BLaER1 (cell line): Measurements from ENCODE around the gene RBM24.
"Not testable (repeated sequence)": the region's sequence is repeated elsewhere in the genome, so short reads cannot be mapped to it uniquely, and the experiment has no call there.

ENCODE experiments used
- H3K27ac ChIP-seq: shearing (Covaris generic); formaldehyde crosslinking; 2 replicates; pipeline ENCODE4 v1.8.1; 2022
- H3K27me3 ChIP-seq: shearing (Covaris generic); formaldehyde crosslinking; 2 replicates; pipeline ENCODE4 v1.8.1; 2022
- H3K36me3 ChIP-seq: shearing (Covaris generic); formaldehyde crosslinking; 2 replicates; pipeline ENCODE4 v1.8.1; 2022
- H3K4me1 ChIP-seq: shearing (Covaris generic); formaldehyde crosslinking; 2 replicates; pipeline ENCODE4 v1.8.1; 2022
- H3K4me2 ChIP-seq: shearing (Covaris generic); formaldehyde crosslinking; 2 replicates; pipeline ENCODE4 v1.8.1; 2022
- H3K4me3 ChIP-seq: shearing (Covaris generic); formaldehyde crosslinking; 2 replicates; pipeline ENCODE4 v1.8.1; 2022
- H3K9ac ChIP-seq: shearing (Covaris generic); formaldehyde crosslinking; 2 replicates; pipeline ENCODE4 v1.8.1; 2022
- H3K9me3 ChIP-seq: shearing (Covaris generic); formaldehyde crosslinking; 2 replicates; pipeline ENCODE4 v1.8.1; 2022
- H4K20me1 ChIP-seq: shearing (Covaris generic); formaldehyde crosslinking; 2 replicates; pipeline ENCODE4 v1.8.1; 2022
- Cebpa-rat ChIP-seq: shearing (Covaris generic); IDR thresholded peaks from 2 replicates; pipeline ENCODE4 v1.8.1; 2022

RBM24 gene

GRCh38 chr6:17303444-17303843 lies 22.3 kb downstream of the RBM24 start:
- no peaks in the 10 kb centered on the region for H3K27me3 ChIP-seq
- H4K20me1 ChIP-seq: no peaks in the 10 kb centered on the region
- no peaks in the 10 kb centered on the region for H3K9me3 ChIP-seq
- TF ChIP-seq Cebpa-rat: no peak
- H3K27ac ChIP-seq: no peak overlapping the region
- no peaks in the 10 kb centered on the region for H3K4me1 ChIP-seq
- no peak overlapping the region for H3K4me3 ChIP-seq
- H3K9ac ChIP-seq: no peak overlapping the region
- no peak overlapping the region for H3K4me2 ChIP-seq
- no peaks in the 10 kb centered on the region for H3K36me3 ChIP-seq

- no peak overlapping the region for H3K9ac ChIP-seq
- H3K9me3 ChIP-seq: no peaks in the 10 kb centered on the region
- H3K36me3 ChIP-seq: no peaks in the 10 kb centered on the region
- H3K4me2 ChIP-seq: no peak overlapping the region
- no peaks in the 10 kb centered on the region for H3K4me1 ChIP-seq
- no peak for TF ChIP-seq Cebpa-rat
- H4K20me1 ChIP-seq: no peaks in the 10 kb centered on the region
- no peak overlapping the region for H3K4me3 ChIP-seq
- no peaks in the 10 kb centered on the region for H3K27me3 ChIP-seq
- H3K27ac ChIP-seq: no peak overlapping the region
Observed at GRCh38 chr6:17305219-17306001, 24.2 kb downstream of the RBM24 start.

- H3K4me3 ChIP-seq: no peak overlapping the region
- H4K20me1 ChIP-seq: no peaks in the 10 kb centered on the region
- TF ChIP-seq Cebpa-rat: no peak
- no peaks in the 10 kb centered on the region for H3K27me3 ChIP-seq
- H3K4me2 ChIP-seq: no peak overlapping the region
- no peaks in the 10 kb centered on the region for H3K4me1 ChIP-seq
- H3K27ac ChIP-seq: no peak overlapping the region
- H3K9me3 ChIP-seq: no peaks in the 10 kb centered on the region
- no peak overlapping the region for H3K9ac ChIP-seq
- no peaks in the 10 kb centered on the region for H3K36me3 ChIP-seq
Observed at GRCh38 chr6:17311595-17312311, 30.6 kb downstream of the RBM24 start.

DNA sequence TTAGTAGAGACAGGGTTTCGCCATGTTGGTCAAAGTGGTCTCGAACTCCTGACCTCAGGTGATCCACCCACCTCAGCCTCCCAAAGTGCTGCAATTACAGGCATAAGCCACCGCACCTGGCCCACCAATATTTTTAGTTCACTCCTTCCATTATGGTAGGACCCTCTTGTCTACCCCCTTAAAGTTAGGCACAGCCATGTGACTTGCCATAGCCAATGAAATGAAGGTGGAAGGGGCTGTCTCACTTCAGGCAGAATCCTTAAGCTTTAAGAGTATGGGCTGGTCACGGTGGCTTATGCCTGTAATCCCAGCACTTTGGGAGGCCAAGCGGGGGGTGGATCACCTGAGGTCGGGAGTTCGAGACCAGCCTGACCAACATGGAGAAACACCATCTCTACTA lies 32.1 kb downstream of the RBM24 start:
- H3K4me3 ChIP-seq, H3K4me2 ChIP-seq, H3K36me3 ChIP-seq, H3K27me3 ChIP-seq, H3K9ac ChIP-seq, H3K27ac ChIP-seq, H4K20me1 ChIP-seq, H3K4me1 ChIP-seq, H3K9me3 ChIP-seq: not testable (repeated sequence)

DNA sequence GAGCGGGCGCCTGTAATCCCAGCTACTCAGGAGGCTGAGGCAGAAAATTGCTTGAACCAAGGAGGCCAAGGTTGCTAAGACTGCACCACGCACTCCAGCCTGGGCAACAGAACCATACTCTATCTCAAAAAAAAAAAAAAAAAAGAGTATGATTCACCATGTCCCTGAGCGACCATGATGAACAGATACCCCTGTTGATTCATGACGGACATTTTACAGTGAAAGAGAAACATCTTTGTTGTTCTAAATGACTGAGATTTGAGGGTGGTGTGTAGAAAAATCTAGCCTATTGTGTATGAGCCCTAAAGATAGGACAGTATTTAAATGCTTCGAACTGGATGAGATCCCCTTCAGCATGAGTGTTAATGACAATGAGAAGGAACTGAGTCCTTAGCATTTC lies 32.8 kb downstream of the RBM24 start:
- Histone ChIP-seq H3K4me3 (no peak overlapping the region), H3K4me2 (no peak overlapping the region), H3K27ac (no peak overlapping the region), H3K9ac (no peak overlapping the region), H3K9me3 (no peaks in the 10 kb centered on the region), H3K4me1 (no peaks in the 10 kb centered on the region), H3K27me3 (no peaks in the 10 kb centered on the region), H4K20me1 (no peaks in the 10 kb centered on the region), H3K36me3 (no peaks in the 10 kb centered on the region)
- TF ChIP-seq Cebpa-rat: no peak

GRCh38 chr6:17315262-17315661 lies 34.1 kb downstream of the RBM24 start:
- no peak overlapping the region for H3K4me3 ChIP-seq
- H3K27ac ChIP-seq: no peak overlapping the region

GRCh38 chr6:17318435-17319165 lies 37.4 kb downstream of the RBM24 start:
- no peak overlapping the region for H3K9ac ChIP-seq
- H3K36me3 ChIP-seq: no peaks in the 10 kb centered on the region
- H3K9me3 ChIP-seq: no peaks in the 10 kb centered on the region
- no peak for TF ChIP-seq Cebpa-rat
- H4K20me1 ChIP-seq: no peaks in the 10 kb centered on the region
- H3K27ac ChIP-seq: no peak overlapping the region
- no peak overlapping the region for H3K4me3 ChIP-seq
- peaks cover 8% of the 10 kb centered on the region for H3K4me1 ChIP-seq
- no peak overlapping the region for H3K4me2 ChIP-seq
- H3K27me3 ChIP-seq: no peaks in the 10 kb centered on the region

More at GRCh38 chr6:17315262-17315661, 34.1 kb downstream of the RBM24 start:
- Histone ChIP-seq H3K9me3 (no peaks in the 10 kb centered on the region), H3K4me2 (no peak overlapping the region), H3K9ac (no peak overlapping the region), H4K20me1 (no peaks in the 10 kb centered on the region), H3K36me3 (no peaks in the 10 kb centered on the region), H3K27me3 (no peaks in the 10 kb centered on the region), H3K4me1 (no peaks in the 10 kb centered on the region)
- TF ChIP-seq Cebpa-rat: no peak

DNA sequence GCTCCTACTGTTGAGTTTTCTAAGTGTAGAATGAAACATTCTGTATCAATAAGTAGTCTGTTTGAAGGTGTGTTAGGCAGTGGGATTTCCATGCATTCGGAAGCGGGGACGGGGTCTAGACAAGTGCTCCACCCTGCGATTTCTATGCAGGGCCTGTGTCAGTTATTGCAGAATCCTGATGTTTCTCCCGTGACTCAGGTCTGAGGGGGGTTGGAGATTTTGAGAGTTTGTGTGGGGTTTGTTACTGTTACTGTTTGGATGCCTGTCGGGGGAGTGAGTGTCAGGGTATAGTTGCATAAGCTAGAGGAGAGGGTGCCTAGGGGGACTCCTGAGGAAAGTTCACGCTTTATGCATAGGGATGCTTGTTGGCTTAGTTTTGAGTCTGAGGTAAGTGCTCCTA lies 39.1 kb downstream of the RBM24 start:
- H3K27ac ChIP-seq, H3K9me3 ChIP-seq, H3K9ac ChIP-seq, H4K20me1 ChIP-seq, H3K4me2 ChIP-seq, H3K4me3 ChIP-seq, H3K36me3 ChIP-seq, H3K4me1 ChIP-seq, H3K27me3 ChIP-seq: not testable (repeated sequence)

- Histone ChIP-seq H3K4me3 (no peak overlapping the region), H3K36me3 (no peaks in the 10 kb centered on the region), H3K9me3 (peaks cover 26% of the 10 kb centered on the region), H3K27me3 (no peaks in the 10 kb centered on the region), H3K27ac (no peak overlapping the region), H3K4me2 (no peak overlapping the region), H4K20me1 (no peaks in the 10 kb centered on the region), H3K4me1 (no peaks in the 10 kb centered on the region), H3K9ac (no peak overlapping the region)
- TF ChIP-seq Cebpa-rat: no peak
Observed at GRCh38 chr6:17331238-17331637, 50.1 kb downstream of the RBM24 start.

- H3K4me3 ChIP-seq: no peak overlapping the region
Observed at GRCh38 chr6:17334265-17334664, 53.1 kb downstream of the RBM24 start.

More at GRCh38 chr6:17334265-17334664, 53.1 kb downstream of the RBM24 start:
- H3K36me3 ChIP-seq: no peaks in the 10 kb centered on the region
- TF ChIP-seq Cebpa-rat: no peak
- no peaks in the 10 kb centered on the region for H3K4me1 ChIP-seq
- peaks cover 26% of the 10 kb centered on the region for H3K9me3 ChIP-seq
- H3K27me3 ChIP-seq: no peaks in the 10 kb centered on the region
- H3K27ac ChIP-seq: no peak overlapping the region
- H3K4me2 ChIP-seq: no peak overlapping the region
- H4K20me1 ChIP-seq: no peaks in the 10 kb centered on the region
- H3K9ac ChIP-seq: no peak overlapping the region
